Measurements from ENCODE around the gene NPFFR1.

- no peak for TF ChIP-seq PATZ1 (tag by site-specific recombination; IDR thresholded peaks at IDR 0.05)
- no peak for TF ChIP-seq PBX3 (CRISPR knock-in tag; IDR thresholded peaks at IDR 0.05)
- no peak for TF ChIP-seq ZBTB48 (tag by site-specific recombination; IDR thresholded peaks at IDR 0.05)
- no peak for TF ChIP-seq ZNF660 (tag by site-specific recombination; IDR thresholded peaks at IDR 0.05)
- no peak for TF ChIP-seq ZNF580 (tag by site-specific recombination; IDR thresholded peaks at IDR 0.05)
Observed at GRCh38 chr10:70255329-70256299, 28.2 kb downstream of the NPFFR1 start.

Measured in HEK293 (cell line).